MM.1S (cell line): ENCODE results near the gene TADA2B.

Experiments
- DNase-seq: peaks from one replicate; pipeline ENCODE4 v3.0.0-alpha.2; 2015
- H2AFZ ChIP-seq: fragments of 300-600 bp; sonication (generic); 2 replicates; pipeline ENCODE4 v1.6.0; 2016; ENCODE audit warnings: antibody characterized with exemption, low read length
- H3F3A ChIP-seq: fragments of 300-600 bp; sonication (generic); 2 replicates; pipeline ENCODE4 v1.6.1; 2016; ENCODE audit warnings: mild to moderate bottlenecking, antibody characterized with exemption, low read length, moderate library complexity, mixed read lengths; ENCODE audit not compliant: insufficient read depth
- H3K27ac ChIP-seq: fragments of 300-600 bp; sonication (generic); 2 replicates; pipeline ENCODE4 v1.5.1; 2016; ENCODE audit warnings: mild to moderate bottlenecking, low read length
- H3K27me3 ChIP-seq: fragments of 300-600 bp; sonication (generic); replicated peaks from 2 replicates; pipeline ENCODE4 v1.6.0; 2016; ENCODE audit warnings: low read length; ENCODE audit not compliant: insufficient read depth
- H3K36me3 ChIP-seq: fragments of 300-600 bp; sonication (generic); replicated peaks from 2 replicates; pipeline ENCODE4 v1.6.1; 2016; ENCODE audit warnings: mild to moderate bottlenecking, low read length, mixed read lengths; ENCODE audit not compliant: insufficient read depth
- H3K4me1 ChIP-seq: fragments of 300-600 bp; sonication (generic); 2 replicates; pipeline ENCODE4 v1.6.1; 2016; ENCODE audit warnings: low read length, mixed read lengths
- H3K4me2 ChIP-seq: fragments of 300-600 bp; sonication (generic); 2 replicates; pipeline ENCODE4 v1.6.0; 2016; ENCODE audit warnings: low read depth, low read length
- H3K4me3 ChIP-seq: fragments of 300-600 bp; sonication (generic); 2 replicates; pipeline ENCODE4 v1.5.1; 2016; ENCODE audit warnings: low read length, mixed read lengths
- H3K79me2 ChIP-seq: fragments of 300-600 bp; sonication (generic); 2 replicates; pipeline ENCODE4 v1.6.1; 2016; ENCODE audit warnings: mixed run types, low read length, mixed read lengths
- H3K9ac ChIP-seq: fragments of 300-600 bp; sonication (generic); 2 replicates; pipeline ENCODE4 v1.6.1; 2016; ENCODE audit warnings: low read length, mixed read lengths
- H3K9me2 ChIP-seq: fragments of 300-600 bp; sonication (generic); replicated peaks from 2 replicates; pipeline ENCODE4 v1.6.1; 2016; ENCODE audit warnings: mild to moderate bottlenecking, low read length, mixed read lengths; ENCODE audit not compliant: insufficient read depth
- H3K9me3 ChIP-seq: fragments of 300-600 bp; sonication (generic); replicated peaks from 2 replicates; pipeline ENCODE4 v1.6.1; 2016; ENCODE audit warnings: mild to moderate bottlenecking, low read length, mixed read lengths; ENCODE audit not compliant: insufficient read depth
- H4K20me1 ChIP-seq: fragments of 300-600 bp; sonication (generic); 2 replicates; pipeline ENCODE4 v1.6.1; 2016; ENCODE audit warnings: mild to moderate bottlenecking, low read length, moderate library complexity, mixed read lengths; ENCODE audit not compliant: insufficient read depth
- CTCF ChIP-seq: fragments of 300-600 bp; sonication (generic); IDR thresholded peaks from 2 replicates; pipeline ENCODE4 v1.5.1; 2016; ENCODE audit warnings: antibody characterized with exemption, low read length, mixed read lengths
- EZH2 ChIP-seq: fragments of 300-600 bp; sonication (generic); optimal IDR thresholded peaks from 2 replicates; pipeline ENCODE3; 2017; ENCODE audit warnings: low read depth, mild to moderate bottlenecking, antibody characterized with exemption, low read length, mixed read lengths
- EZH2phosphoT487 ChIP-seq: fragments of 300-600 bp; sonication (generic); IDR thresholded peaks from 2 replicates; pipeline ENCODE4 v1.6.1; 2018; ENCODE audit warnings: antibody characterized with exemption, low read length

The TADA2B gene

GRCh38 chr4:7023486-7023885 is 19.7 kb upstream of the TADA2B start:
- peaks cover 5% of the 10 kb centered on the region for H3K36me3 ChIP-seq
- no peak overlapping the region for H2AFZ ChIP-seq
- no peaks in the 10 kb centered on the region for H3K9me3 ChIP-seq
- H3F3A ChIP-seq: no peaks in the 10 kb centered on the region
- no peaks in the 10 kb centered on the region for H3K9me2 ChIP-seq
- no peaks in the 10 kb centered on the region for H3K4me1 ChIP-seq
- H3K4me2 ChIP-seq: no peak overlapping the region
- H3K4me3 ChIP-seq: no peak overlapping the region
- H4K20me1 ChIP-seq: no peaks in the 10 kb centered on the region
- H3K9ac ChIP-seq: no peak overlapping the region
- peaks cover 24% of the 10 kb centered on the region for H3K79me2 ChIP-seq
- DNase-seq: no peak
- TF ChIP-seq EZH2phosphoT487 (no peak), EZH2 (no peak), CTCF (no peak)
- no peaks in the 10 kb centered on the region for H3K27me3 ChIP-seq
- no peak overlapping the region for H3K27ac ChIP-seq

GRCh38 chr4:7023901-7024300 is 19.3 kb upstream of the TADA2B start:
- Histone ChIP-seq H3K9ac (no peak overlapping the region), H3K9me2 (no peaks in the 10 kb centered on the region), H3K36me3 (peaks cover 5% of the 10 kb centered on the region), H3K79me2 (peaks cover 20% of the 10 kb centered on the region), H3K4me1 (no peaks in the 10 kb centered on the region), H3K9me3 (no peaks in the 10 kb centered on the region), H3K27me3 (no peaks in the 10 kb centered on the region), H2AFZ (no peak overlapping the region), H3K27ac (no peak overlapping the region), H3K4me3 (no peak overlapping the region), H3K4me2 (no peak overlapping the region), H3F3A (no peaks in the 10 kb centered on the region), H4K20me1 (no peaks in the 10 kb centered on the region)
- DNase-seq: no peak
- no peak for TF ChIP-seq CTCF
- no peak for TF ChIP-seq EZH2phosphoT487
- TF ChIP-seq EZH2: no peak

- no peak overlapping the region for H3K4me3 ChIP-seq
- peaks cover 5% of the 10 kb centered on the region for H3K36me3 ChIP-seq
- no peak overlapping the region for H3K4me2 ChIP-seq
- H3K9ac ChIP-seq: no peak overlapping the region
- no peak overlapping the region for H3K27ac ChIP-seq
- H3K27me3 ChIP-seq: no peaks in the 10 kb centered on the region
- peaks cover 16% of the 10 kb centered on the region for H3K79me2 ChIP-seq
- H2AFZ ChIP-seq: no peak overlapping the region
- H3K4me1 ChIP-seq: no peaks in the 10 kb centered on the region
- no peak for DNase-seq
- no peaks in the 10 kb centered on the region for H3F3A ChIP-seq
- H4K20me1 ChIP-seq: no peaks in the 10 kb centered on the region
- no peaks in the 10 kb centered on the region for H3K9me2 ChIP-seq
- TF ChIP-seq CTCF (no peak), EZH2 (no peak), EZH2phosphoT487 (no peak)
- H3K9me3 ChIP-seq: no peaks in the 10 kb centered on the region
Measured at GRCh38 chr4:7024336-7024890, 18.8 kb upstream of the TADA2B start.
